ENCODE data around the gene PNLIPRP1. TPM values are rescaled to one million over a fixed set of nuclear protein-coding genes. Genes with fewer than 3 reads are reported as not detected.

PNLIPRP1 gene
- total RNA-seq, 4 donors from 2014 or later: 0.66 to 2.4 TPM; not detected in 2

GRCh38 chr10:116621934-116622655, 31.3 kb downstream of the PNLIPRP1 start:
- TF ChIP-seq POLR2A (IDR thresholded peaks at IDR 0.05): no peak
- no peak for TF ChIP-seq CTCF (IDR thresholded peaks at IDR 0.05)
- TF ChIP-seq EP300 (IDR thresholded peaks at IDR 0.05): no peak
- Histone ChIP-seq H3K4me3 (no peak overlapping the region), H3K9me3 (no peaks in the 10 kb centered on the region), H3K36me3 (no peaks in the 10 kb centered on the region), H3K4me1 (peaks cover 0 to 2% (median 0%) of the 10 kb centered on the region in 4 donors), H3K27me3 (peaks cover 0 to 7% of the 10 kb centered on the region in 2 donors), H3K27ac (no peak overlapping the region)
- DNase-seq (ENCODE audit: low spot score in 2 of 2): no peak
- WGBS, 2 donors: 89 to 91% methylated on average over 11 of the region's 11 CpGs

- no peaks in the 10 kb centered on the region for H3K36me3 ChIP-seq
- no peak for TF ChIP-seq POLR2A (IDR thresholded peaks at IDR 0.05)
- no peak for TF ChIP-seq CTCF (IDR thresholded peaks at IDR 0.05)
- no peak for TF ChIP-seq EP300 (IDR thresholded peaks at IDR 0.05)
- peaks cover 0 to 19% of the 10 kb centered on the region in 2 donors for H3K27me3 ChIP-seq
- no peak overlapping the region for H3K4me3 ChIP-seq
- H3K9me3 ChIP-seq: no peaks in the 10 kb centered on the region
- no peak for DNase-seq (ENCODE audit: low spot score in 2 of 2)
- WGBS, 2 donors: 90 to 92% methylated on average over 7 of the region's 7 CpGs
- H3K27ac ChIP-seq: no peak overlapping the region
- peaks cover 0 to 12% (median 0%) of the 10 kb centered on the region in 4 donors for H3K4me1 ChIP-seq
Measured at GRCh38 chr10:116625845-116626244, 35.1 kb downstream of the PNLIPRP1 start.

GRCh38 chr10:116626815-116627214, 36.1 kb downstream of the PNLIPRP1 start:
- peak overlapping the region in 1 of 4 donors; percentile 36 for H3K4me3 ChIP-seq
- no peak for TF ChIP-seq POLR2A (IDR thresholded peaks at IDR 0.05)
- TF ChIP-seq EP300 (IDR thresholded peaks at IDR 0.05): no peak
- TF ChIP-seq CTCF (IDR thresholded peaks at IDR 0.05): no peak
- H3K27ac ChIP-seq: no peak overlapping the region
- peaks cover 0 to 12% (median 0%) of the 10 kb centered on the region in 4 donors for H3K4me1 ChIP-seq
- H3K36me3 ChIP-seq: no peaks in the 10 kb centered on the region
- H3K9me3 ChIP-seq: no peaks in the 10 kb centered on the region
- 61 to 63% methylated on average over 9 of the region's 9 CpGs for WGBS, 2 donors
- DNase-seq (ENCODE audit: low spot score in 2 of 2): no peak
- peaks cover 0 to 19% of the 10 kb centered on the region in 2 donors for H3K27me3 ChIP-seq

GRCh38 chr10:116627386-116627933, 36.7 kb downstream of the PNLIPRP1 start:
- Histone ChIP-seq H3K4me1 (peaks cover 0 to 12% (median 0%) of the 10 kb centered on the region in 4 donors), H3K27me3 (peaks cover 0 to 19% of the 10 kb centered on the region in 2 donors), H3K27ac (peak overlapping the region in 2 of 4 donors; percentile 30 to 80), H3K36me3 (no peaks in the 10 kb centered on the region), H3K4me3 (peak overlapping the region; percentile 36 to 55 (median 45)), H3K9me3 (no peaks in the 10 kb centered on the region)
- no peak for DNase-seq (ENCODE audit: low spot score in 2 of 2)
- WGBS, 2 donors: 2 to 4% methylated on average over 12 to 47 of the region's 49 CpGs
- peak in 1 of 2 donors; percentile 23 for TF ChIP-seq EP300 (IDR thresholded peaks at IDR 0.05)
- no peak for TF ChIP-seq POLR2A (IDR thresholded peaks at IDR 0.05)
- peak; percentile 43 to 84 (median 70) for TF ChIP-seq CTCF (IDR thresholded peaks at IDR 0.05)

GRCh38 chr10:116629340-116629739, 38.6 kb downstream of the PNLIPRP1 start:
- Histone ChIP-seq H3K4me1 (peaks cover 0 to 12% (median 0%) of the 10 kb centered on the region in 4 donors), H3K27me3 (peaks cover 0 to 19% of the 10 kb centered on the region in 2 donors), H3K36me3 (no peaks in the 10 kb centered on the region), H3K4me3 (no peak overlapping the region), H3K9me3 (no peaks in the 10 kb centered on the region), H3K27ac (peak overlapping the region in 1 of 4 donors; percentile 31)
- WGBS, 2 donors: 68 to 70% methylated on average over 4 of the region's 4 CpGs
- TF ChIP-seq POLR2A (IDR thresholded peaks at IDR 0.05) (no peak), EP300 (IDR thresholded peaks at IDR 0.05) (no peak), CTCF (IDR thresholded peaks at IDR 0.05) (no peak)
- no peak for DNase-seq (ENCODE audit: low spot score in 2 of 2)

Measured in tibial nerve (tissue), 4 donors.